Cardiac muscle cell (in vitro differentiated cells and primary cell): Measurements from ENCODE around the gene SECTM1. TPM values are rescaled to one million over a fixed set of nuclear protein-coding genes. Genes with fewer than 3 reads are reported as not detected.
"Not testable (repeated sequence)": the region's sequence is repeated elsewhere in the genome, so short reads cannot be mapped to it uniquely, and the experiment has no call there.

Experiments
- DNase-seq, 2 donors: peaks; one replicate each; pipeline versions ENCODE4 v3.0.0 to v3.0.0-alpha.2; 2010 to 2017; ENCODE audit warnings: low read depth in 1 of 2, low spot score in 1 of 2
- H3K27ac ChIP-seq: fragments of 200-600 bp; sonication (generic); 2 replicates; pipeline ENCODE4 v1.5.1; 2016
- H3K27me3 ChIP-seq: fragments of 200-600 bp; sonication (generic); 2 replicates; pipeline ENCODE4 v1.6.0; 2016; ENCODE audit warnings: control low read depth
- H3K36me3 ChIP-seq: fragments of 200-600 bp; sonication (generic); 2 replicates; pipeline ENCODE4 v1.5.1; 2016; ENCODE audit warnings: control low read depth
- H3K4me1 ChIP-seq: fragments of 200-600 bp; sonication (generic); 2 replicates; pipeline ENCODE4 v1.8.1; 2017; ENCODE audit warnings: low read depth, mild to moderate bottlenecking, mixed run types
- H3K4me3 ChIP-seq: fragments of 200-600 bp; sonication (generic); 2 replicates; pipeline ENCODE4 v1.5.1; 2016; ENCODE audit warnings: mild to moderate bottlenecking
- H3K9me3 ChIP-seq: fragments of 200-600 bp; sonication (generic); 2 replicates; pipeline ENCODE4 v1.5.1; 2017; ENCODE audit warnings: low read depth, mild to moderate bottlenecking, control low read depth
- CTCF ChIP-seq: IDR thresholded peaks from 2 replicates; pipeline ENCODE4 v1.5.1; 2012; ENCODE audit warnings: low read depth, mild to moderate bottlenecking, low read length
- polyA plus RNA-seq: library from polyadenylated mRNA; unstranded; fragments of >200 nt; fragmentation: Nextera tagmentation; extraction: Ambion mirVana; gene quantifications from 2 replicates; pipeline ENCODE4 v1.2.1, GENCODE V29; 2016
- total RNA-seq: library from RNA; depleted of rRNA; stranded (reverse); fragments of >200 nt; gene quantifications from 2 replicates; pipeline ENCODE4 v1.2.3, GENCODE V29; 2016

Gene SECTM1
- total RNA-seq (0.56 TPM in 1 of 2 replicates, not detected in the other), polyA plus RNA-seq (not detected in 2 replicates)

GRCh38 chr17:82333279-82334171 lies at the start of gene SECTM1:
Gene SECTM1, minus strand, starts transcription at chr17:82333766. Its CDS starts 6,526 bp downstream, at chr17:82327240.
- H3K27ac ChIP-seq, result no peak within 1 kb of the TSS
- no peak within 1 kb of the TSS for H3K4me3 ChIP-seq
- peak in 1 of 2 donors; percentile 40 for DNase-seq
- no peak for TF ChIP-seq CTCF
- H3K9me3 ChIP-seq, result no peaks in the 10 kb centered on the region
- no peaks in the 10 kb centered on the region for H3K36me3 ChIP-seq
- peaks cover 24% of the 10 kb centered on the region for H3K4me1 ChIP-seq
- peaks cover 91% of the 10 kb centered on the region for H3K27me3 ChIP-seq

- no peak for TF ChIP-seq CTCF
- H3K9me3 ChIP-seq, result no peaks in the 10 kb centered on the region
- peaks cover 4% of the 10 kb centered on the region for H3K4me1 ChIP-seq
- no peak for DNase-seq
- H3K27me3 ChIP-seq, result peaks cover 10% of the 10 kb centered on the region
- H3K27ac ChIP-seq, result no peak overlapping the region
- H3K4me3 ChIP-seq, result no peak overlapping the region
- no peaks in the 10 kb centered on the region for H3K36me3 ChIP-seq
Measured at GRCh38 chr17:82382933-82383255, 49.3 kb upstream of the SECTM1 start.

- not testable (repeated sequence) for H3K36me3 ChIP-seq, H3K4me1 ChIP-seq, H3K4me3 ChIP-seq, DNase-seq, H3K9me3 ChIP-seq, H3K27ac ChIP-seq, H3K27me3 ChIP-seq
Measured at GRCh38 chr17:82382220-82382932, 48.8 kb upstream of the SECTM1 start.

GRCh38 chr17:82381703-82382009 lies 48.1 kb upstream of the SECTM1 start:
- not testable (repeated sequence) for H3K36me3 ChIP-seq, H3K27me3 ChIP-seq, DNase-seq, H3K27ac ChIP-seq, H3K4me1 ChIP-seq, H3K4me3 ChIP-seq, H3K9me3 ChIP-seq

- H3K27ac ChIP-seq, result no peak overlapping the region
- peaks cover 10% of the 10 kb centered on the region for H3K27me3 ChIP-seq
- H3K4me1 ChIP-seq, result peaks cover 4% of the 10 kb centered on the region
Measured at GRCh38 chr17:82380860-82381702, 47.5 kb upstream of the SECTM1 start.

More at GRCh38 chr17:82380860-82381702, 47.5 kb upstream of the SECTM1 start:
- H3K36me3 ChIP-seq, result no peaks in the 10 kb centered on the region
- H3K4me3 ChIP-seq, result no peak overlapping the region
- no peak for TF ChIP-seq CTCF
- DNase-seq, result peak in 1 of 2 donors; percentile 11
- H3K9me3 ChIP-seq, result no peaks in the 10 kb centered on the region
